HepG2 (cell line): ENCODE measurements around the gene HLF. TPM values are rescaled to one million over a fixed set of nuclear protein-coding genes. Genes with fewer than 3 reads are reported as not detected.

Experiments used
- ATF7-NPFF ChIP-seq: sonication (generic); formaldehyde crosslinking; IDR thresholded peaks from 2 replicates; pipeline ENCODE4 v1.8.1; 2023; ENCODE audit warnings: mild to moderate bottlenecking, low read depth, missing genetic modification reagents, moderate library complexity
- DMTF1 ChIP-seq: sonication (generic); formaldehyde crosslinking; IDR thresholded peaks from 2 replicates; pipeline ENCODE4 v1.4.0; 2020; ENCODE audit warnings: mild to moderate bottlenecking, missing genetic modification reagents
- ELF1 ChIP-seq: sonication (generic); formaldehyde crosslinking; IDR thresholded peaks from 2 replicates; pipeline ENCODE4 v1.4.0; 2020; ENCODE audit warnings: missing genetic modification reagents
- NR2C2 ChIP-seq: sonication (generic); formaldehyde crosslinking; IDR thresholded peaks from 2 replicates; pipeline ENCODE4 v1.4.0; 2020; ENCODE audit warnings: missing genetic modification reagents, mild to moderate bottlenecking, moderate library complexity, borderline replicate concordance
- NR2F6 ChIP-seq, 2 experiments: IDR thresholded peaks; 2 replicates each; pipeline ENCODE4 v1.6.1; 2016; ENCODE audit warnings: antibody characterized with exemption in 1 of 2, mild to moderate bottlenecking in 1 of 2
- PHF8 ChIP-seq: sonication (generic); formaldehyde crosslinking; IDR thresholded peaks from 2 replicates; pipeline ENCODE4 v1.5.0; 2020; ENCODE audit warnings: missing genetic modification reagents
- REL ChIP-seq: sonication (generic); formaldehyde crosslinking; conservative IDR thresholded peaks from 2 replicates; pipeline ENCODE4 v1.8.0; 2022; ENCODE audit warnings: mild to moderate bottlenecking, missing genetic modification reagents, moderate library complexity
- SNAPC5 ChIP-seq: sonication (generic); formaldehyde crosslinking; IDR thresholded peaks from 2 replicates; pipeline ENCODE4 v1.8.1; 2023; ENCODE audit warnings: mild to moderate bottlenecking, missing genetic modification reagents, borderline replicate concordance
- SP140L ChIP-seq: sonication (generic); formaldehyde crosslinking; IDR thresholded peaks from 2 replicates; pipeline ENCODE4 v1.4.0; 2020; ENCODE audit warnings: missing genetic modification reagents, borderline replicate concordance
- SP5 ChIP-seq: IDR thresholded peaks from 2 replicates; pipeline ENCODE4 v1.6.1; 2016; ENCODE audit warnings: low read depth, borderline replicate concordance
- SRY ChIP-seq: sonication (generic); formaldehyde crosslinking; IDR thresholded peaks from 2 replicates; pipeline ENCODE4 v1.8.0; 2022; ENCODE audit warnings: mild to moderate bottlenecking, missing genetic modification reagents
- TCF7L2 ChIP-seq: IDR thresholded peaks from 2 replicates; pipeline ENCODE4 v1.6.1; 2011; ENCODE audit warnings: mild to moderate bottlenecking, low read depth, low read length, moderate library complexity
- ZNF264 ChIP-seq: sonication (generic); formaldehyde crosslinking; IDR thresholded peaks from 2 replicates; pipeline ENCODE4 v1.4.0; 2020; ENCODE audit warnings: missing genetic modification reagents
- ZNF749 ChIP-seq: sonication (generic); formaldehyde crosslinking; IDR thresholded peaks from 2 replicates; pipeline ENCODE4 v1.8.0; 2022; ENCODE audit warnings: mild to moderate bottlenecking, missing genetic modification reagents, moderate library complexity, borderline replicate concordance
- polyA plus RNA-seq, 8 experiments: library from polyadenylated mRNA; depleted of rRNA in 3 of 8; stranded (reverse) in 7 of 8; unstranded in 1 of 8; fragments of >200 nt; fragmentation: Illumina TruSeq in 4 of 8; extraction: Trizol in 4 of 8; gene quantifications; 2 replicates each; pipeline versions ENCODE4 v1.2.1 to v1.2.3, GENCODE V29; 2011 to 2016; ENCODE audit warnings: low read depth in 4 of 8, missing spikeins in 1 of 8, mixed read lengths in 1 of 8; ENCODE audit not compliant: insufficient read depth in 1 of 8
- total RNA-seq, 5 experiments: library from RNA; depleted of rRNA; stranded (reverse); fragments of >200 nt; fragmentation: Illumina TruSeq; extraction: Trizol; gene quantifications; 2 replicates each; pipeline ENCODE4 v1.2.3, GENCODE V29; 2016; ENCODE audit warnings: low read depth in 1 of 5
- TF ChIP-seq, protein P1 (sequence below): sonication (generic); formaldehyde crosslinking; IDR thresholded peaks from 2 replicates; pipeline ENCODE4 v1.9.0; 2021; ENCODE audit warnings: mild to moderate bottlenecking, missing genetic modification reagents
- TF ChIP-seq, protein P2 (sequence below): fragments of 450-650 bp; IDR thresholded peaks from 2 replicates; pipeline ENCODE4 v1.6.1; 2016
- TF ChIP-seq, protein P3 (sequence below): sonication (generic); formaldehyde crosslinking; IDR thresholded peaks from 2 replicates; pipeline ENCODE4 v1.4.0; 2020; ENCODE audit warnings: missing genetic modification reagents, borderline replicate concordance

Gene HLF
- total and polyA plus RNA-seq, 2 of the 13 experiments (the other 11 are each of a cell fraction or from before 2014, with no cell fraction given): 202 to 346 TPM

DNA sequence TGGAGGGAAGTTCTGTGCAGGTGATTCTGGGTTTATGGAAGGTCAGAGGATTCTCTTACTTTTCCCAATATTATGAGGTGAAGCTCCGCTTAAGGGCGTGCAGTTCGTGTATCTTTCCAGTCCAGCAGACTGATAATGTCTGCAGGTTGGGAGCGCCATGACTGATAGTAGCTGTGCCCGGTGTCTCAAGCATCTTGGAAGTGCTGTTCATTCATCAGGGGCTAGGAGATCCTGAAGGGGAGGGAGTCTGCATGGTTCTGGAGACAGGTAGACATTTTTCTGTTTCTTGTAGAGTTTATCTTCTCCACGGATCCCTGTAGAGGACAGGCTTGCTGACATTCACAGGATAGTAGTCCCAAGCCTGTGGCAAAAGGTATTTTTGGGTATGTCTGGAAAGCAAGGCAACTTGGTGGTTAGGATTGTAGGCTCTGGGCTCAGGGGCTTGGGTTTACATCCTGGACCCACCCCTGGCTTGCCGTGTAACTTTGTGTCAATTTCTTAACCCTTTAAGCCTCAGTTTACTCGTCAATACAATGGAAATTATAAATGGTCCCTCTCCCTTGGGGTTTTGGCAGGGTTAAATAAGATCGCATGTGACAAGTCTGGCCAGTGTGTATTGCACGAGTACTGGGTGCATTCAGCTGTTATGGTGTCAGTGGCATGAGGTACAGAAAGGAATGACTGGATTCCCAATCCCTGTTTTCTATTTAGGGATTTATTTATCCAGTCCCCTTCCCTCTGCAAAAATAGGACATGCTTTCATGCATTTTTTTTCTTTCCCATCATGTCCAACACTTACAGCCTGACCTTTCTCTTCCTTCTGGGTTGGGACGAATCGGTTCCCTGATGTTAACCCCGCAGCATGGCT is 8.2 kb downstream of the HLF start (continued):
- TF ChIP-seq, protein P1, sequence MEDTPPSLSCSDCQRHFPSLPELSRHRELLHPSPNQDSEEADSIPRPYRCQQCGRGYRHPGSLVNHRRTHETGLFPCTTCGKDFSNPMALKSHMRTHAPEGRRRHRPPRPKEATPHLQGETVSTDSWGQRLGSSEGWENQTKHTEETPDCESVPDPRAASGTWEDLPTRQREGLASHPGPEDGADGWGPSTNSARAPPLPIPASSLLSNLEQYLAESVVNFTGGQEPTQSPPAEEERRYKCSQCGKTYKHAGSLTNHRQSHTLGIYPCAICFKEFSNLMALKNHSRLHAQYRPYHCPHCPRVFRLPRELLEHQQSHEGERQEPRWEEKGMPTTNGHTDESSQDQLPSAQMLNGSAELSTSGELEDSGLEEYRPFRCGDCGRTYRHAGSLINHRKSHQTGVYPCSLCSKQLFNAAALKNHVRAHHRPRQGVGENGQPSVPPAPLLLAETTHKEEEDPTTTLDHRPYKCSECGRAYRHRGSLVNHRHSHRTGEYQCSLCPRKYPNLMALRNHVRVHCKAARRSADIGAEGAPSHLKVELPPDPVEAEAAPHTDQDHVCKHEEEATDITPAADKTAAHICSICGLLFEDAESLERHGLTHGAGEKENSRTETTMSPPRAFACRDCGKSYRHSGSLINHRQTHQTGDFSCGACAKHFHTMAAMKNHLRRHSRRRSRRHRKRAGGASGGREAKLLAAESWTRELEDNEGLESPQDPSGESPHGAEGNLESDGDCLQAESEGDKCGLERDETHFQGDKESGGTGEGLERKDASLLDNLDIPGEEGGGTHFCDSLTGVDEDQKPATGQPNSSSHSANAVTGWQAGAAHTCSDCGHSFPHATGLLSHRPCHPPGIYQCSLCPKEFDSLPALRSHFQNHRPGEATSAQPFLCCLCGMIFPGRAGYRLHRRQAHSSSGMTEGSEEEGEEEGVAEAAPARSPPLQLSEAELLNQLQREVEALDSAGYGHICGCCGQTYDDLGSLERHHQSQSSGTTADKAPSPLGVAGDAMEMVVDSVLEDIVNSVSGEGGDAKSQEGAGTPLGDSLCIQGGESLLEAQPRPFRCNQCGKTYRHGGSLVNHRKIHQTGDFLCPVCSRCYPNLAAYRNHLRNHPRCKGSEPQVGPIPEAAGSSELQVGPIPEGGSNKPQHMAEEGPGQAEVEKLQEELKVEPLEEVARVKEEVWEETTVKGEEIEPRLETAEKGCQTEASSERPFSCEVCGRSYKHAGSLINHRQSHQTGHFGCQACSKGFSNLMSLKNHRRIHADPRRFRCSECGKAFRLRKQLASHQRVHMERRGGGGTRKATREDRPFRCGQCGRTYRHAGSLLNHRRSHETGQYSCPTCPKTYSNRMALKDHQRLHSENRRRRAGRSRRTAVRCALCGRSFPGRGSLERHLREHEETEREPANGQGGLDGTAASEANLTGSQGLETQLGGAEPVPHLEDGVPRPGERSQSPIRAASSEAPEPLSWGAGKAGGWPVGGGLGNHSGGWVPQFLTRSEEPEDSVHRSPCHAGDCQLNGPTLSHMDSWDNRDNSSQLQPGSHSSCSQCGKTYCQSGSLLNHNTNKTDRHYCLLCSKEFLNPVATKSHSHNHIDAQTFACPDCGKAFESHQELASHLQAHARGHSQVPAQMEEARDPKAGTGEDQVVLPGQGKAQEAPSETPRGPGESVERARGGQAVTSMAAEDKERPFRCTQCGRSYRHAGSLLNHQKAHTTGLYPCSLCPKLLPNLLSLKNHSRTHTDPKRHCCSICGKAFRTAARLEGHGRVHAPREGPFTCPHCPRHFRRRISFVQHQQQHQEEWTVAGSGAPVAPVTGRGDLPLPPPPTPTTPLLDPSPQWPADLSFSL: no peak
- TF ChIP-seq SP5: no peak
- TF ChIP-seq SP140L: no peak
- TF ChIP-seq ATF7-NPFF: peak; percentile 39; the same call in 1 of the 2 replicates
- TF ChIP-seq NR2F6 (IDR thresholded peaks at IDR 0.05): no peak
- TF ChIP-seq NR2F6 (CRISPR knock-in tag; IDR thresholded peaks at IDR 0.05): no peak
- no peak for TF ChIP-seq ZNF264 (CRISPR knock-in tag)
- TF ChIP-seq DMTF1 (CRISPR knock-in tag): no peak
- TF ChIP-seq ZNF749 (CRISPR knock-in tag): no peak
- TF ChIP-seq, protein P2, sequence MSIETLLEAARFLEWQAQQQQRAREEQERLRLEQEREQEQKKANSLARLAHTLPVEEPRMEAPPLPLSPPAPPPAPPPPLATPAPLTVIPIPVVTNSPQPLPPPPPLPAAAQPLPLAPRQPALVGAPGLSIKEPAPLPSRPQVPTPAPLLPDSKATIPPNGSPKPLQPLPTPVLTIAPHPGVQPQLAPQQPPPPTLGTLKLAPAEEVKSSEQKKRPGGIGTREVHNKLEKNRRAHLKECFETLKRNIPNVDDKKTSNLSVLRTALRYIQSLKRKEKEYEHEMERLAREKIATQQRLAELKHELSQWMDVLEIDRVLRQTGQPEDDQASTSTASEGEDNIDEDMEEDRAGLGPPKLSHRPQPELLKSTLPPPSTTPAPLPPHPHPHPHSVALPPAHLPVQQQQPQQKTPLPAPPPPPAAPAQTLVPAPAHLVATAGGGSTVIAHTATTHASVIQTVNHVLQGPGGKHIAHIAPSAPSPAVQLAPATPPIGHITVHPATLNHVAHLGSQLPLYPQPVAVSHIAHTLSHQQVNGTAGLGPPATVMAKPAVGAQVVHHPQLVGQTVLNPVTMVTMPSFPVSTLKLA: no peak
- TF ChIP-seq PHF8 (CRISPR knock-in tag): peak; percentile 25; the same call in 1 of the 2 replicates
- no peak for TF ChIP-seq TCF7L2
- TF ChIP-seq NR2C2: no peak; the same call in 1 of the 2 replicates
- TF ChIP-seq SRY (CRISPR knock-in tag): no peak
- TF ChIP-seq REL (CRISPR knock-in tag): no peak
- no peak for TF ChIP-seq ELF1 (CRISPR knock-in tag)
- no peak for TF ChIP-seq SNAPC5 (CRISPR knock-in tag)
- TF ChIP-seq, protein P3, sequence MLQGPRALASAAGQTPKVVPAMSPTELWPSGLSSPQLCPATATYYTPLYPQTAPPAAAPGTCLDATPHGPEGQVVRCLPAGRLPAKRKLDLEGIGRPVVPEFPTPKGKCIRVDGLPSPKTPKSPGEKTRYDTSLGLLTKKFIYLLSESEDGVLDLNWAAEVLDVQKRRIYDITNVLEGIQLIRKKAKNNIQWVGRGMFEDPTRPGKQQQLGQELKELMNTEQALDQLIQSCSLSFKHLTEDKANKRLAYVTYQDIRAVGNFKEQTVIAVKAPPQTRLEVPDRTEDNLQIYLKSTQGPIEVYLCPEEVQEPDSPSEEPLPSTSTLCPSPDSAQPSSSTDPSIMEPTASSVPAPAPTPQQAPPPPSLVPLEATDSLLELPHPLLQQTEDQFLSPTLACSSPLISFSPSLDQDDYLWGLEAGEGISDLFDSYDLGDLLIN: no peak
